Hepatocyte (in vitro differentiated cells): ENCODE results near the gene ABLIM1.

Experiments used
- EZH2 ChIP-seq: fragments of 200-600 bp; sonication (generic); IDR thresholded peaks from 2 replicates; pipeline ENCODE4 v1.6.1; 2016; ENCODE audit warnings: antibody characterized with exemption, mild to moderate bottlenecking, borderline replicate concordance
- EZH2phosphoT487 ChIP-seq: fragments of 200-600 bp; sonication (generic); IDR thresholded peaks from one replicate; pipeline ENCODE4 v1.6.1; 2018; ENCODE audit warnings: antibody characterized with exemption, mild to moderate bottlenecking, low read depth, moderate library complexity; ENCODE audit not compliant: unreplicated experiment, severe bottlenecking
- TF ChIP-seq, protein P1 (sequence below): fragments of 200-600 bp; sonication (generic); IDR thresholded peaks from 2 replicates; pipeline ENCODE4 v1.5.1; 2016; ENCODE audit warnings: antibody characterized with exemption, mild to moderate bottlenecking; ENCODE audit not compliant: poor library complexity

GRCh38 chr10:114441107-114441506 is 217.0 kb downstream of the ABLIM1 start:
- TF ChIP-seq, protein P1, sequence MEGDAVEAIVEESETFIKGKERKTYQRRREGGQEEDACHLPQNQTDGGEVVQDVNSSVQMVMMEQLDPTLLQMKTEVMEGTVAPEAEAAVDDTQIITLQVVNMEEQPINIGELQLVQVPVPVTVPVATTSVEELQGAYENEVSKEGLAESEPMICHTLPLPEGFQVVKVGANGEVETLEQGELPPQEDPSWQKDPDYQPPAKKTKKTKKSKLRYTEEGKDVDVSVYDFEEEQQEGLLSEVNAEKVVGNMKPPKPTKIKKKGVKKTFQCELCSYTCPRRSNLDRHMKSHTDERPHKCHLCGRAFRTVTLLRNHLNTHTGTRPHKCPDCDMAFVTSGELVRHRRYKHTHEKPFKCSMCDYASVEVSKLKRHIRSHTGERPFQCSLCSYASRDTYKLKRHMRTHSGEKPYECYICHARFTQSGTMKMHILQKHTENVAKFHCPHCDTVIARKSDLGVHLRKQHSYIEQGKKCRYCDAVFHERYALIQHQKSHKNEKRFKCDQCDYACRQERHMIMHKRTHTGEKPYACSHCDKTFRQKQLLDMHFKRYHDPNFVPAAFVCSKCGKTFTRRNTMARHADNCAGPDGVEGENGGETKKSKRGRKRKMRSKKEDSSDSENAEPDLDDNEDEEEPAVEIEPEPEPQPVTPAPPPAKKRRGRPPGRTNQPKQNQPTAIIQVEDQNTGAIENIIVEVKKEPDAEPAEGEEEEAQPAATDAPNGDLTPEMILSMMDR = no peak
- TF ChIP-seq EZH2 (no peak), EZH2phosphoT487 (no peak)
